HEK293 (cell line): ENCODE data around the gene SIGLEC8.

Experiments used
- KLF8 ChIP-seq: fragments of 450-650 bp; formaldehyde crosslinking; IDR thresholded peaks from 2 replicates; pipeline ENCODE4 v1.5.1; 2016; ENCODE audit warnings: missing biosample characterization, missing genetic modification characterization
- TCF7L2 ChIP-seq: IDR thresholded peaks from 2 replicates; pipeline ENCODE4 v1.6.1; 2011; ENCODE audit warnings: low read depth, mild to moderate bottlenecking, inconsistent platforms, low read length, moderate library complexity, borderline replicate concordance
- WT1 ChIP-seq: fragments of 450-650 bp; formaldehyde crosslinking; IDR thresholded peaks from 2 replicates; pipeline ENCODE4 v1.5.1; 2016; ENCODE audit warnings: missing biosample characterization, missing genetic modification characterization
- ZNF10 ChIP-seq: fragments of 450-650 bp; formaldehyde crosslinking; IDR thresholded peaks from 2 replicates; pipeline ENCODE4 v1.5.1; 2017; ENCODE audit warnings: missing biosample characterization, missing genetic modification characterization
- ZNF274 ChIP-seq, 2 experiments: fragments of 200-500 bp in 1 of 2; fragments of 450-650 bp in 1 of 2; sonication (Bioruptor generic) in 1 of 2; formaldehyde crosslinking in 1 of 2; IDR thresholded peaks; 2 replicates each; pipeline versions ENCODE4 v1.5.1 to v1.6.1; 2014 to 2016; ENCODE audit warnings: borderline replicate concordance in 1 of 2, inconsistent platforms in 1 of 2, low read length in 1 of 2, missing biosample characterization in 1 of 2, missing genetic modification characterization in 1 of 2
- ZNF335 ChIP-seq: fragments of 450-650 bp; formaldehyde crosslinking; conservative IDR thresholded peaks from 2 replicates; pipeline ENCODE4 v1.5.1; 2016; ENCODE audit warnings: missing biosample characterization, missing genetic modification characterization
- ZNF423 ChIP-seq: fragments of 450-650 bp; formaldehyde crosslinking; IDR thresholded peaks from 2 replicates; pipeline ENCODE4 v1.5.1; 2016; ENCODE audit warnings: missing biosample characterization, missing genetic modification characterization
- ZNF501 ChIP-seq: fragments of 450-650 bp; formaldehyde crosslinking; IDR thresholded peaks from 2 replicates; pipeline ENCODE4 v1.5.1; 2016; ENCODE audit warnings: missing biosample characterization, missing genetic modification characterization
- ZNF837 ChIP-seq: fragments of 450-650 bp; formaldehyde crosslinking; IDR thresholded peaks from 2 replicates; pipeline ENCODE4 v1.5.1; 2016; ENCODE audit warnings: missing biosample characterization, missing genetic modification characterization
- TF ChIP-seq, protein P1 (sequence below): fragments of 450-650 bp; formaldehyde crosslinking; IDR thresholded peaks from 2 replicates; pipeline ENCODE4 v1.5.1; 2016; ENCODE audit warnings: missing biosample characterization, missing genetic modification characterization, low read depth
- TF ChIP-seq, protein P2 (sequence below): fragments of 450-650 bp; formaldehyde crosslinking; IDR thresholded peaks from 2 replicates; pipeline ENCODE4 v1.5.1; 2016; ENCODE audit warnings: missing biosample characterization, missing genetic modification characterization

DNA sequence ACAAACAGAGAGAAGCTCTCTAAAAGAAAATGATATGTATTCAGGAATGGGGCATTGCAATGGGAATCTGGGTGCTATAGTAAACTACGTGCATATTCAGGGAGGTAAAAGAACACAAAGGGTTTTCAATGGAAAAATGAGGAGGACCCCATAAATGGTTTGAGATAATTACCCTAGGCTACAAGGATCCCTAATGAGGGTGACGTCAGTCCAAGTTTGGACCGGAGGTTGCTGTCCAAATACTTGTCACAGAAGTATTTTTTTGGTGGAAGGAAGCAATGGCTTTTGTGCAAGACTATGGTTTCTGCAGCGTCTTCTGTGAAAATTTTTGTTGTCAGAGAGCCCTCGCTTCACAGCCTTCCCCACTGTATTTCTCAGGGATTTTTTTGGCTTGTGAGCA is 19.1 kb upstream of the SIGLEC8 start:
- no peak for TF ChIP-seq ZNF10
- TF ChIP-seq, protein P1, sequence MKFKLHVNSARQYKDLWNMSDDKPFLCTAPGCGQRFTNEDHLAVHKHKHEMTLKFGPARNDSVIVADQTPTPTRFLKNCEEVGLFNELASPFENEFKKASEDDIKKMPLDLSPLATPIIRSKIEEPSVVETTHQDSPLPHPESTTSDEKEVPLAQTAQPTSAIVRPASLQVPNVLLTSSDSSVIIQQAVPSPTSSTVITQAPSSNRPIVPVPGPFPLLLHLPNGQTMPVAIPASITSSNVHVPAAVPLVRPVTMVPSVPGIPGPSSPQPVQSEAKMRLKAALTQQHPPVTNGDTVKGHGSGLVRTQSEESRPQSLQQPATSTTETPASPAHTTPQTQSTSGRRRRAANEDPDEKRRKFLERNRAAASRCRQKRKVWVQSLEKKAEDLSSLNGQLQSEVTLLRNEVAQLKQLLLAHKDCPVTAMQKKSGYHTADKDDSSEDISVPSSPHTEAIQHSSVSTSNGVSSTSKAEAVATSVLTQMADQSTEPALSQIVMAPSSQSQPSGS (tag by site-specific recombination): no peak
- no peak for TF ChIP-seq ZNF274 (IDR thresholded peaks at IDR 0.05; ENCODE audit: low read length)
- no peak for TF ChIP-seq ZNF274 (tag by site-specific recombination; IDR thresholded peaks at IDR 0.05; ENCODE audit: borderline replicate concordance)
- TF ChIP-seq, protein P2, sequence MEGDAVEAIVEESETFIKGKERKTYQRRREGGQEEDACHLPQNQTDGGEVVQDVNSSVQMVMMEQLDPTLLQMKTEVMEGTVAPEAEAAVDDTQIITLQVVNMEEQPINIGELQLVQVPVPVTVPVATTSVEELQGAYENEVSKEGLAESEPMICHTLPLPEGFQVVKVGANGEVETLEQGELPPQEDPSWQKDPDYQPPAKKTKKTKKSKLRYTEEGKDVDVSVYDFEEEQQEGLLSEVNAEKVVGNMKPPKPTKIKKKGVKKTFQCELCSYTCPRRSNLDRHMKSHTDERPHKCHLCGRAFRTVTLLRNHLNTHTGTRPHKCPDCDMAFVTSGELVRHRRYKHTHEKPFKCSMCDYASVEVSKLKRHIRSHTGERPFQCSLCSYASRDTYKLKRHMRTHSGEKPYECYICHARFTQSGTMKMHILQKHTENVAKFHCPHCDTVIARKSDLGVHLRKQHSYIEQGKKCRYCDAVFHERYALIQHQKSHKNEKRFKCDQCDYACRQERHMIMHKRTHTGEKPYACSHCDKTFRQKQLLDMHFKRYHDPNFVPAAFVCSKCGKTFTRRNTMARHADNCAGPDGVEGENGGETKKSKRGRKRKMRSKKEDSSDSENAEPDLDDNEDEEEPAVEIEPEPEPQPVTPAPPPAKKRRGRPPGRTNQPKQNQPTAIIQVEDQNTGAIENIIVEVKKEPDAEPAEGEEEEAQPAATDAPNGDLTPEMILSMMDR (tag by site-specific recombination): no peak
- TF ChIP-seq WT1: no peak
- no peak for TF ChIP-seq ZNF501
- no peak for TF ChIP-seq KLF8 (tag by site-specific recombination)
- no peak for TF ChIP-seq ZNF423 (tag by site-specific recombination)
- TF ChIP-seq ZNF335 (tag by site-specific recombination): no peak
- TF ChIP-seq TCF7L2: no peak
- TF ChIP-seq ZNF837: no peak
